Kidney epithelial cell (primary cell): ENCODE results near the gene TENM4. TPM values are rescaled to one million over a fixed set of nuclear protein-coding genes. Genes with fewer than 3 reads are reported as not detected.

ENCODE experiments used
- DNase-seq: peaks from one replicate; pipeline ENCODE4 v3.0.0-alpha.2; 2010; ENCODE audit warnings: low read depth
- H3K27me3 ChIP-seq: 2 replicates; pipeline ENCODE4 v1.6.0; 2011; ENCODE audit warnings: low read length; ENCODE audit not compliant: control insufficient read depth, insufficient read depth
- H3K36me3 ChIP-seq: 2 replicates; pipeline ENCODE4 v1.5.1; 2011; ENCODE audit warnings: low read length; ENCODE audit not compliant: control insufficient read depth, insufficient read depth
- H3K4me3 ChIP-seq: 2 replicates; pipeline ENCODE4 v1.5.1; 2011; ENCODE audit warnings: low read depth, mild to moderate bottlenecking, control low read depth, low read length
- CTCF ChIP-seq: IDR thresholded peaks from 2 replicates; pipeline ENCODE4 v1.5.1; 2011; ENCODE audit warnings: mild to moderate bottlenecking, moderate library complexity, low read length, control low read depth, inconsistent platforms; ENCODE audit not compliant: insufficient read depth, poor library complexity, severe bottlenecking
- total RNA-seq: library from RNA; depleted of rRNA; stranded (reverse); fragments of >200 nt; gene quantifications from 2 replicates; pipeline ENCODE4 v1.2.3, GENCODE V29; 2015

TENM4 gene
- total RNA-seq, 1 donor from 2014 or later, result 35.3 TPM

GRCh38 chr11:78651923-78652842 lies 788.6 kb downstream of the TENM4 start:
- no peak for TF ChIP-seq CTCF
- no peak for DNase-seq

GRCh38 chr11:78651136-78651775 lies 789.6 kb downstream of the TENM4 start:
- H3K27me3 ChIP-seq, result no peaks in the 10 kb centered on the region
- no peak for TF ChIP-seq CTCF
- no peaks in the 10 kb centered on the region for H3K36me3 ChIP-seq
- no peak overlapping the region for H3K4me3 ChIP-seq
- no peak for DNase-seq

More at GRCh38 chr11:78651923-78652842, 788.6 kb downstream of the TENM4 start:
- Histone ChIP-seq H3K4me3 (no peak overlapping the region), H3K36me3 (no peaks in the 10 kb centered on the region), H3K27me3 (no peaks in the 10 kb centered on the region)

GRCh38 chr11:78649361-78650215 lies 791.2 kb downstream of the TENM4 start:
- Histone ChIP-seq H3K27me3 (no peaks in the 10 kb centered on the region), H3K4me3 (no peak overlapping the region), H3K36me3 (no peaks in the 10 kb centered on the region)
- no peak for DNase-seq
- no peak for TF ChIP-seq CTCF

- no peak for TF ChIP-seq CTCF
- no peak overlapping the region for H3K4me3 ChIP-seq
- no peak for DNase-seq
Observed at GRCh38 chr11:78647986-78648875, 792.6 kb downstream of the TENM4 start.

More at GRCh38 chr11:78647986-78648875, 792.6 kb downstream of the TENM4 start:
- no peaks in the 10 kb centered on the region for H3K36me3 ChIP-seq
- no peaks in the 10 kb centered on the region for H3K27me3 ChIP-seq
